A673 (cell line): ENCODE measurements around the gene KRTAP4-4.

Source experiments
- EZH2 ChIP-seq: fragments of 200-600 bp; sonication (generic); IDR thresholded peaks from 2 replicates; pipeline ENCODE4 v1.6.1; 2017; ENCODE audit warnings: borderline replicate concordance, low read depth, mild to moderate bottlenecking, mixed read lengths, antibody characterized with exemption, low read length; ENCODE audit not compliant: poor library complexity, severe bottlenecking
- TF ChIP-seq, protein P1 (sequence below): fragments of 300-800, 200-600 bp; sonication (generic); conservative IDR thresholded peaks from 2 replicates; pipeline ENCODE4 v1.5.1; 2017; ENCODE audit warnings: low read depth, mild to moderate bottlenecking, antibody characterized with exemption, low read length, moderate library complexity, mixed read lengths

DNA sequence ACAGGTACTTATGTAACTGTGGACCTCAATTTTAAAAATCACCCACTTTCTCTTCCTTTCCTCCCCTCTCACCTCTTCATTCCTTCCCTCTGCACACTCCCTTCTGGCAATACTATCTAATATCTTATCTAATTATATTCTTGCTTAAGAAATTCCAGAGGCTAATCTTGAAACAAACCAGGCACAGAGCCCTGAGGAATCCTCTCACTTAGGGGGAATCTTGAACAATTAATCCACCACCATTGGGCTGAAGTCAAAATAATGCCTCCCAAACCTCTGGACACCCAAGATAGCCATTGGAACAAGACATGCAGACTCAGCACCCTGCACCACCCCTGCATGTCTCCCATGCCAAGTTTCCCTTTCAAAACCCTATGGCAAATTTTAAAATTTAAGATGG, 19.2 kb downstream of the KRTAP4-4 start:
- TF ChIP-seq, protein P1, sequence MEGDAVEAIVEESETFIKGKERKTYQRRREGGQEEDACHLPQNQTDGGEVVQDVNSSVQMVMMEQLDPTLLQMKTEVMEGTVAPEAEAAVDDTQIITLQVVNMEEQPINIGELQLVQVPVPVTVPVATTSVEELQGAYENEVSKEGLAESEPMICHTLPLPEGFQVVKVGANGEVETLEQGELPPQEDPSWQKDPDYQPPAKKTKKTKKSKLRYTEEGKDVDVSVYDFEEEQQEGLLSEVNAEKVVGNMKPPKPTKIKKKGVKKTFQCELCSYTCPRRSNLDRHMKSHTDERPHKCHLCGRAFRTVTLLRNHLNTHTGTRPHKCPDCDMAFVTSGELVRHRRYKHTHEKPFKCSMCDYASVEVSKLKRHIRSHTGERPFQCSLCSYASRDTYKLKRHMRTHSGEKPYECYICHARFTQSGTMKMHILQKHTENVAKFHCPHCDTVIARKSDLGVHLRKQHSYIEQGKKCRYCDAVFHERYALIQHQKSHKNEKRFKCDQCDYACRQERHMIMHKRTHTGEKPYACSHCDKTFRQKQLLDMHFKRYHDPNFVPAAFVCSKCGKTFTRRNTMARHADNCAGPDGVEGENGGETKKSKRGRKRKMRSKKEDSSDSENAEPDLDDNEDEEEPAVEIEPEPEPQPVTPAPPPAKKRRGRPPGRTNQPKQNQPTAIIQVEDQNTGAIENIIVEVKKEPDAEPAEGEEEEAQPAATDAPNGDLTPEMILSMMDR = no peak
- TF ChIP-seq EZH2 = no peak
